ENCODE results near the gene SYT1.

The SYT1 gene

DNA sequence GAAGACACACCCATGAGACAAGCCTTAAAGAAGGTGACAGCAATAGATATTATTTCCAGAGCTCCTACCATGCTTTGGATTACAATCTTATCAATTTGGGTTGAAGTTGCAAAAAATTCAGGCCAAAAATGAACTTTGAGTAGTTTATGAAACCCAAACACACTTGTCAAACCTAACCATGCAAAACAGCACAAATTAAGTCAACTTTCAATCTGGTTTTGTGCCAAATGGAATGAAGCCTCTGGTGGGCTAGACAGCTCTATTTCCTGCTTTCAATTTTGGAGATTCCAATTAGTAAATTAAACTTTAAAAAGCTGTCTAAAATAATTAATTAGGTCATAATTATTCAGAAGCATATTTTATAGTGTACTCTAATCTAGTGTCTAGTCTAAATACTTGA is 203.4 kb downstream of the SYT1 start:
- no peak for DNase-seq

DNA sequence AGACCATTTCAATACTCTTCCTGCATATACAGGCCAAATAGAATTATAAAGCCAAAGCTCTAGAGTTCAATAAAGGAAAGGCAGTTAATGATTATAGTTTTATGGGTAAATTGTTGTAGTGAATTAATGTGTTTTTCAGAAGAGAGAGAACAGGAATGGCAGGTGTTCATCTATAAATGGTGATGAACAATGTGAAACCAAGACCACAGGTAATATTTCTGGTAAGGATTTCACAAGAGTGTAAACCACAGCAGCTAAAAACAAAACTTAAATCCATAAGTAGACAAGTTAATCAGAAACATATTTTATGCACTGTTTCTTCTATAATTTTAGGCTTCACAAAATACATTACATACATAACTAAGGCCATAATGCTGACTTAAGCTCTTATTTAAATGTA is 204.4 kb downstream of the SYT1 start:
- no peak for DNase-seq

DNA sequence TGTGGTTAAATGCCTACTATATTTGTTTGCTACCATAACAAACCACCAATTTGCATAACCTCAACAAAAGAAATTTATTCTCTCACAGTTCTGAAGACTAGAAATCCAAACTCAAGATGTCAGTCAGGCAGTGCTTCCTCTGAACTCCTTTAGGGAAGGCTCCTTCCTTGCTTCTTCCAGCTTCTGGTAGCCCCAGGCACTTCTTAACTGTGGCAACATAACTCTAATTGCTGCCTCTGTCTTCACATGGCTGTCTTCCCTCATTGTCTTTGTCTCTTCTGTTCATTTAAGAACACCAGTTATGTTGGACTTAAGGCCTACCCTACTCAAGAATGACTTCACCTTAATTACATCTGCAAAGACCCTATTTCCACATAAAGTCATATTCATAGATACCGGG is 206.9 kb downstream of the SYT1 start:
- no peak for DNase-seq

DNA sequence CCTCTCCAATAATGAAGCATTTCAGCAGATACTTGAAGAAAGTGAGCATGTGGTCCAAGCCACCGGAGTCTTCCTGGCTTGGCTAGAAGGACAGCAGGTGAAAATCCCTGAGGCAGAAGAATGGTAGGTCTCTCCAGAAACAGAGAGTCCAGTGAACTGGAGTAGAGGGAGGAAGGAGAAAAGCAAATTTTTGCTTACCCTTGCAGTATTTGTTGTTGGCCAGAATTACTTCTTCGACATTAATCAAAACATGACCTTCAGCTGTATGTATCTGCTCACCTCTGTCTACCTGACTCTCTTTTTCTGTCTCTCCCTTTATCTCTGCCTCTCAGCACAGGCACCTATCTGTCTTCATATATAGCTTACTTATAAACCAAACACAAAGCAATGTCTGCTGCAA is 208.9 kb downstream of the SYT1 start:
- no peak for DNase-seq

DNA sequence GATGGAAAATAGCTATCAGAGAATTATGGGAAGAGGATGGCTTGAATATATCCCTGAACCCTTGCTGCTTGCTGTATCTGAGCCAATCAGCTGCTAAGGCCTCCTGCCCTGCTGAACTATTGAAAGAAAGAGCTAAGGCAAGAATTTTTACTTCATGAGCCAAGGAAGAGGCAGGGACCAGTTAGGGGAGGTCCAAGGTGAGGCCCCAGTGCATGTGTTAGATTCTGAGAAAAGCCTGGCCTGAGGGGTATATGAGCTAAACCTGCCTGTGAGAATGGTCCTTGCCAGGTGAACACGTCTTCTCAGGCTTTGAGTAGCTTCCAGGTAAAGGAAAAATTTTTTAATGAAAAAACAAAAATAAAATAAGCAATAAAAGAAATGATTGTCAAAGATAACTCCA is 218.0 kb downstream of the SYT1 start:
- DNase-seq: no peak

DNA sequence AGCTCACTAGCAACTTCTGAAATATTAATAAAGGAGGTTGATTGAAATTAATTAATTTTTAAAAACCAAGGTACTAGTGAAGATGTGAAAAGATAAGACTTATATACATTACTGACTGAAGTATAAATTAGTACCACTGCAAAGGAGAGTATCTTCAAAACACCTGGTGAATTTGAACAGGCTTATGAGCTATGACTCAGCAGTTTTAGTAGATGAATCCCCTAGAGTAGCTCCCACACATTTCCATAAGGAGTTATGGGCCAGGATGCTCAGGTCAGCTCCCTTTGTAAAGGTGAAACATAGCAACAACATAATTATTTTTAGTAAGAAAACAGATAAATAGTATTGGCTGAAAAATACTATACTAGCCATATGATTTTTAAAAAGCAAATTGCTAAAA is 218.6 kb downstream of the SYT1 start:
- DNase-seq: peak; percentile 57

DNA sequence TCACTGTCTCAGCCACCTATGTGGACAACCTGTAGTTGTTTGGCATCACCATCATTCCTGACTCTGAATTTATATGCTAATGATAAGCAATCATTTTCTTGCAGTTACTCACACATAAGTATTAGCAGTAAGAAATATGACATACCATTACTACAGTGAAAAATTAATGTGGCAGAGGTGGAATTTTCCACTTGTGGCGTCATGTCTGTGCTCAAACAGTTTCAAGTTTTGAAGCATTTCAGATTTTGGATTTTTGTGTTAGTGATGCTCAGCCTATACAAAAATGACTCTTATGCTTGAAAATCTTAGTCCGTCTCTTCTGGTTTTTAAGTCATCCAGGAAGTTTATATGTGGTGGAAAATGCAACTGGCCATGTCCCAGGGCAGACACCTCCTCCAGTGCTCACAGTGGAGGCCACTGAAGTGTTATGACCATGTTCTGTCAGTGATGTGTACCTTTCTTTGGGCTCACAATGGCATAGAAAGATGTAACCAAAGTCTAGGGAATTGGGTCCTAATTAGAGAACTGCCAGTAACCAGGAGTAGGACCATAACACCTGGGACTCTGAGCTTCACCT is 220.6 kb downstream of the SYT1 start:
- DNase-seq: no peak

DNA sequence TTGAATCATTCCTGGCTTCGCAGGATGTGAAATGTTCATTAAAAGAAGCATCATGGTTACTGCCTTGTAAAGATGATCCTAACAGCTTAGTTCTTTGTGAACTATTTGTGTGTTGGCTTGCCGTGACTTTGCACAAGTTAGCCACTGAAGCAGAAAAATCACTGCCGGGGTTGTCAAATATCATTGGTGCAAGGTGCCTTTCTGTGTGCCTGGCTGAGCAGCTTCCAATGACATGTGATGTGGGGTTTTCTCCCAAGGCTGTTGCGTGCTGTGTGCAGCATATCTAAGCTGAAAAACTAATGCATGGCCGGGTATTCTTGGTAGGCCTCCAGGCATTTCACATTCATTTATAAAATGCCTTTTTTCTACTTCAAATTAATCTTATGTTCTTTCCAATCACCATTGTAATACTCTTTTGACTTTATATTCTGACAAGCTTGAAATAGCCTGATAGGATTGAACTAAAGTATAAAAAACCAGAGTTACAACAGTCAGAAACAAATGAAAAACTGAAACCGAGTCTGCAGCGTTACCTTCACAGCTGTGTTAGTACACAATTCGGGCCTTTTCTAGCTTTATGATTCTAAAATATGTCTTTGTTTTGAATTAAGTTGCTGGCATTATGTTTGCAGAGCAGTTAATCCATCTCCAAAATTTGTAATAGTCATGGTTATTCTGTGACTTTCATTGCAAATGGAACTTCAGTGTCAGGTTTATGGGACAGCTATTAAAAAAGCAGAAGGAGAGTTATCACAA is 222.1 kb downstream of the SYT1 start:
- DNase-seq: no peak

- DNase-seq: no peak
Measured at GRCh38 chr12:79098530-79098929, 234.0 kb downstream of the SYT1 start.

DNA sequence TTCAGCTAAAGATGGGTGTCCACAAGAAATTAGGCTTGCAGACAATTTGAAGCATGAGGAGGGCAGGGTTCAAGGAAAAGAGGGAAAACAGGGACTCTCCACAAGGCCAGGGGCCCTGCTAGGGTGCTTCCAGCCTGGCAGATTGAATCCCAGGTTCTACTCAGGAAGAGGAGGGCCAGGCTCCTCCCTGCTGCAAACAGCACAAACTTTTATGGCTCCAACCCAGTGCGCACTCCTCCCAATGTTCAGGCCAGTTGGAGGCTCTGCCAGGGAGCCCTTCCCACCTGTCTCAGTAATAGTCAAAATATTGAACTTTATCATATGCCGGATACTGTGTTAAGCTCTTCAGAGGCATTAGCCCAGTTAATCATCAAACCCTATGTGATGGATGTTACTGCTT is 244.4 kb downstream of the SYT1 start:
- DNase-seq: no peak

GRCh38 chr12:79114896-79115295 is 250.3 kb downstream of the SYT1 start:
- no peak for DNase-seq

DNA sequence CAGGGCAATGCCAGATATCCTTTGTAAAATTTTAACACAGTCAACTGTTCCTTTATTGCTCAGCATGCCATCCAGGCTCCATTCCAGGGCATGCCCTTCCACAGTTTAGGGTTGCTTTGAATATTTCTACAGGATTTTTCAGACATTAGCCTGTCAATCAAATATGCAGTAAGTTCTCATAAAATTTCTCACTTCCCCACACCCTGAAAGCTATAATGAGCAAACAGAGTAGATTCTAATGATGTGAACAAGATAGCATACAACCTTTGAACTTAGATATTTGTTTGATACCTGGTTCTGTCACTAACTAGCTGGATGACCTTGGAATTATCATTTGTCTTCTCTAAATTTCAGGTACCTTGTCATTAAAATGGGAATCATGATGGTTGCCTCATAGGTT is 251.2 kb downstream of the SYT1 start:
- no peak for DNase-seq

GRCh38 chr12:79119796-79120195 is 255.2 kb downstream of the SYT1 start:
- no peak for DNase-seq

GRCh38 chr12:79121486-79121885 is 256.9 kb downstream of the SYT1 start:
- DNase-seq: no peak

- DNase-seq: no peak
Measured at GRCh38 chr12:79124385-79124784, 259.8 kb downstream of the SYT1 start.

- DNase-seq: no peak
Measured at GRCh38 chr12:79125358-79125757, 260.8 kb downstream of the SYT1 start.

DNA sequence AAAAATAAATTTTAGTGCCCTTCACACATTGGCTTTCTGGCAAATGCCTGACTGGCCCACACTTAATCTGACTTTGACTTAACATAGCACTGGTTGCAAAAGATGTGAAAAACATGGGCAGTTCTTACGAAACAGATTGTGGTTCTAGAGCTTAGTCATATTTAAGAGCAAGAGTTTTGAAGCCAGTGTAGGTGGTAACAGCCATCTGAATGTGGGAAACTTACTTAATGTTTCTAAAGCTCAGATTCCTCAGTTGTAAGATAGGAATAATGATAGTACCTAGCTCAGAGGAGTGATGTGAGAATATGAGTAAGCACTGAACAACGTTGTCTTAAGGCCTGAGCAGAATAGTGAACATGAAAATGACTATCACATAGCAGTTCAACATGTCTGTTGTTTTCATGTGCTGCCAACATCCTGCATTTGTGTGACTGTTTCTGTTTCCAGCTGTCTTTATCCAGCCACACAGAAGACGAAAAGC is 262.7 kb downstream of the SYT1 start:
- no peak for DNase-seq

- DNase-seq: no peak
Measured at GRCh38 chr12:79128956-79129355, 264.4 kb downstream of the SYT1 start.

GRCh38 chr12:79138872-79139271 is 274.3 kb downstream of the SYT1 start:
- DNase-seq: no peak

DNA sequence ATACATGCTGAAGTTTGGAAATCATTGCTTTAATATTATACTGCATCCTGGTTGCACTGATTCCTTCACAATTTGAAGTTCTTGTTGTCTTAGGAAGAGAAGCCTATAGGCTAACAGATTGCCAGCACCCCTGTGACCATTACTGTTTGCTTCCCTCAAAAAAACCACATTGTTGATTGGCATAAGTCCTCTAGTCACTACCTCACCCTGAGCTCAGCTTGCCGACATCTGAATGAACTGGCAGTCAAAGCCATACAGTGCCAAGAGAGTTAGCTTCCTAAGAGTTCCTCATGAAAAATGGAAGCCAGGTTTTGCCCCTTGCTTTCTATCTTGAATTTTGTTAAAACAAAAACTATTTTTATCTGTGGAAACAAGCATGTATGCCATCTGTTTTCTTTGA is 276.1 kb downstream of the SYT1 start:
- DNase-seq: no peak

DNA sequence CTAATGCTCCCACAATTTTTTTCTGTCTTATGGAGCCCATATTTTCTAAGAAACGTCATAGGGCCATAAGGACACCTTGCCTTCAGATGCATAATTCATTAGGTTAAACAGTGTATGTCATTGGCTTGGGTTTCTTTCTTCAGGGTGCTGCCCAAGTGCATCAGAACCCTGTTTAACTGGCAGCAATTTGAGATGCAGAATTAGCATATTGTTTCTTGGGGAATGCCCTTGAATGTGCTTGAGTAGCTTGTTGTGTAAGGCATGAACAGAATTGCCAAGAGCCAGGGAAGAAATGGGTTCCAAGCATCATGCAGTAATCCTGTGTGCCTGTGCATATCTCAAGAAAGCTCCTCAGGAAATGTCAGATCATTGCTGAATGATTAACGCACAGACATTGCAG is 277.2 kb downstream of the SYT1 start:
- no peak for DNase-seq

DNA sequence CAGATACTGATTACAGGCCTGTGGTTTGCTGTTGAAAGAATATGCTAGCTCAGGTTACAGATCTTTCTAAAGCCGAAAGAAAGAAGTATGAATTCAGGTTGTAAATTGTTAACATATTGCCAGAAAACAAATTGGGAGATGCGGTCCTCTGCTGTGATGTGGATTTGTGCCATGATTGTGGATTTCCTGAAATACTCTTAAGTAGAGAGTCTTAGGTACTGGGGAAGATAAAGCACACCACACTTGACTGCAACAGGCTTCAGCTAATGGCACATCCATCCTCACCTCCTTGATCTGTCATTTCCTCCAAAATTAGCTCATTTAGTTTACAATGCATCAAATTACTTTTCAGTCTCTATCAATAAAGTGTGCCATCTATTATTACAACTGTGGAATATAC is 279.2 kb downstream of the SYT1 start:
- DNase-seq: no peak

- DNase-seq: no peak
Measured at GRCh38 chr12:79151956-79152355, 287.4 kb downstream of the SYT1 start.

- DNase-seq: no peak
Measured at GRCh38 chr12:79155683-79156082, 291.1 kb downstream of the SYT1 start.

Measured in NCI-H526 treated with DMSO at 0.1 percent for 48 hours (cell line).